SK-N-SH (cell line): ENCODE measurements around the gene G6PC1. TPM values are rescaled to one million over a fixed set of nuclear protein-coding genes. Genes with fewer than 3 reads are reported as not detected.

ENCODE experiments used
- CTCF ChIA-PET: fragments of 300-600, 350-600 bp; formaldehyde crosslinking; extraction: SDS; loops from one replicate; lab custom pipeline; 2021; lab: Yijun Ruan, JAX
- POLR2A ChIA-PET: fragments of 350-600 bp; sonication (Branson Sonifier 250); formaldehyde crosslinking; extraction: SDS; loops from one replicate; lab custom pipeline; 2020; ENCODE audit warnings: antibody characterized with exemption, inconsistent platforms; lab: Yijun Ruan, JAX
- DNase-seq: peaks from one replicate; pipeline ENCODE4 v3.0.0; 2012
- H2AFZ ChIP-seq: fragments of 200-600 bp; sonication (generic); 2 replicates; pipeline ENCODE4 v1.8.1; 2016; ENCODE audit warnings: antibody characterized with exemption, mild to moderate bottlenecking, low read depth
- H3F3A ChIP-seq: fragments of 200-600 bp; sonication (generic); replicated peaks from 2 replicates; pipeline ENCODE3; 2016; ENCODE audit warnings: antibody characterized with exemption, mild to moderate bottlenecking; ENCODE audit not compliant: insufficient read depth
- H3K27ac ChIP-seq, 2 experiments: fragments of 200-500 bp in 1 of 2; fragments of 200-600 bp in 1 of 2; sonication (Bioruptor generic) in 1 of 2; sonication (generic), shearing (Covaris generic) in 1 of 2; 2 replicates each; pipeline versions ENCODE4 v1.5.1 to v1.6.1; 2014 to 2016; ENCODE audit warnings: low read depth in 2 of 2, inconsistent platforms in 1 of 2, low read length in 1 of 2, mild to moderate bottlenecking in 1 of 2, mixed read lengths in 1 of 2
- H3K27me3 ChIP-seq: fragments of 200-600 bp; sonication (generic), shearing (Covaris generic); 2 replicates; pipeline ENCODE4 v1.6.1; 2016; ENCODE audit warnings: mixed run types; ENCODE audit not compliant: insufficient read depth
- H3K36me3 ChIP-seq, 2 experiments: fragments of 200-500 bp in 1 of 2; fragments of 200-600 bp in 1 of 2; sonication (Bioruptor generic) in 1 of 2; sonication (generic) in 1 of 2; replicated peaks in 1 of 2; 2 replicates each; pipeline versions ENCODE3 to v1.5.1; 2014 to 2016; ENCODE audit warnings: low read length in 1 of 2, mild to moderate bottlenecking in 1 of 2; ENCODE audit not compliant: insufficient read depth in 2 of 2, control insufficient read depth in 1 of 2
- H3K4me1 ChIP-seq, 2 experiments: fragments of 200-500 bp in 1 of 2; fragments of 200-600 bp in 1 of 2; sonication (Bioruptor generic) in 1 of 2; sonication (generic), shearing (Covaris generic) in 1 of 2; 2 replicates each; pipeline versions ENCODE4 v1.5.1 to v1.6.1; 2014 to 2016; ENCODE audit warnings: low read depth in 1 of 2, low read length in 1 of 2, mixed run types in 1 of 2; ENCODE audit not compliant: insufficient read depth in 2 of 2, control insufficient read depth in 1 of 2
- H3K4me2 ChIP-seq: fragments of 200-600 bp; sonication (generic), shearing (Covaris generic); 2 replicates; pipeline ENCODE4 v1.6.1; 2017; ENCODE audit warnings: mixed run types
- H3K4me3 ChIP-seq, 2 experiments: fragments of 200-500 bp in 1 of 2; fragments of 200-600 bp in 1 of 2; sonication (Bioruptor generic) in 1 of 2; sonication (generic), shearing (Covaris generic) in 1 of 2; 2 replicates each; pipeline versions ENCODE4 v1.5.1 to v1.8.1; 2014 to 2016; ENCODE audit warnings: low read depth in 2 of 2, inconsistent platforms in 1 of 2, low read length in 1 of 2, mild to moderate bottlenecking in 1 of 2, mixed read lengths in 1 of 2, moderate library complexity in 1 of 2
- H3K79me2 ChIP-seq: fragments of 200-600 bp; sonication (generic); 2 replicates; pipeline ENCODE4 v1.8.1; 2017; ENCODE audit warnings: mild to moderate bottlenecking; ENCODE audit not compliant: insufficient read depth
- H3K9ac ChIP-seq: fragments of 200-600 bp; sonication (generic); 2 replicates; pipeline ENCODE4 v1.6.1; 2017; ENCODE audit warnings: mixed run types
- H3K9me2 ChIP-seq: fragments of 200-600 bp; sonication (generic); 2 replicates; pipeline ENCODE4 v1.6.1; 2017; ENCODE audit warnings: mixed run types
- H3K9me3 ChIP-seq: fragments of 200-600 bp; sonication (generic); 2 replicates; pipeline ENCODE4 v1.6.1; 2017; ENCODE audit warnings: mixed run types, mild to moderate bottlenecking, moderate library complexity
- H4K20me1 ChIP-seq: fragments of 200-600 bp; sonication (generic); 2 replicates; pipeline ENCODE4 v1.6.1; 2017; ENCODE audit warnings: mild to moderate bottlenecking, mixed run types; ENCODE audit not compliant: insufficient read depth
- CHD2 ChIP-seq: fragments of 150-350 bp; IDR thresholded peaks from 2 replicates; pipeline ENCODE4 v1.6.1; 2018; ENCODE audit warnings: low read length; ENCODE audit not compliant: partially characterized antibody
- FOSL2 ChIP-seq: IDR thresholded peaks from 2 replicates; pipeline ENCODE4 v1.4.0; 2012; ENCODE audit warnings: low read depth, mild to moderate bottlenecking, moderate library complexity, borderline replicate concordance
- FOXJ3 ChIP-seq: sonication (generic); formaldehyde crosslinking; IDR thresholded peaks from 2 replicates; pipeline ENCODE4 v1.5.1; 2020; ENCODE audit warnings: mild to moderate bottlenecking, missing genetic modification reagents
- GATA2 ChIP-seq: sonication (generic); formaldehyde crosslinking; IDR thresholded peaks from 2 replicates; pipeline ENCODE4 v1.5.0; 2020; ENCODE audit warnings: mild to moderate bottlenecking, missing genetic modification reagents
- MEF2A ChIP-seq: IDR thresholded peaks from 2 replicates; pipeline ENCODE4 v1.4.0; 2012; ENCODE audit warnings: low read depth, borderline replicate concordance
- MXI1 ChIP-seq: IDR thresholded peaks from 2 replicates; pipeline ENCODE4 v1.6.1; 2012; ENCODE audit warnings: mild to moderate bottlenecking, low read depth, low read length, improper control_type of control experiment
- NRF1 ChIP-seq: IDR thresholded peaks from 2 replicates; pipeline ENCODE4 v1.6.1; 2012; ENCODE audit warnings: low read depth, mild to moderate bottlenecking, low read length
- POLR2AphosphoS5 ChIP-seq: IDR thresholded peaks from 2 replicates; pipeline ENCODE4 v1.6.1; 2012; ENCODE audit warnings: low read depth, low read length
- RCOR1 ChIP-seq: fragments of 150-350 bp; IDR thresholded peaks from 2 replicates; pipeline ENCODE4 v1.6.1; 2017; ENCODE audit warnings: antibody characterized with exemption, low read length
- REST ChIP-seq: IDR thresholded peaks from 2 replicates; pipeline ENCODE4 v1.6.1; 2012; ENCODE audit warnings: mild to moderate bottlenecking, low read depth, low read length, moderate library complexity
- RXRA ChIP-seq: IDR thresholded peaks from 2 replicates; pipeline ENCODE4 v1.4.0; 2012; ENCODE audit warnings: low read depth, mild to moderate bottlenecking, borderline replicate concordance
- SIN3A ChIP-seq: IDR thresholded peaks from 2 replicates; pipeline ENCODE4 v1.6.1; 2012; ENCODE audit warnings: low read depth, mild to moderate bottlenecking, low read length, moderate library complexity, borderline replicate concordance
- SMC3 ChIP-seq: IDR thresholded peaks from 2 replicates; pipeline ENCODE4 v1.6.1; 2012; ENCODE audit warnings: low read depth, low read length, improper control_type of control experiment
- TCF12 ChIP-seq: IDR thresholded peaks from 2 replicates; pipeline ENCODE4 v1.4.0; 2012
- YY1 ChIP-seq: IDR thresholded peaks from 2 replicates; pipeline ENCODE4 v1.4.0; 2012; ENCODE audit warnings: low read depth, mild to moderate bottlenecking
- ZBTB33 ChIP-seq: IDR thresholded peaks from 2 replicates; pipeline ENCODE4 v1.4.0; 2012; ENCODE audit warnings: low read depth, borderline replicate concordance
- WGBS: methylation state at CpG from one replicate; pipeline ENCODE4 v1.1.6; 2017; ENCODE audit warnings: low lambda C conversion rate; 5-methylcytosine and 5-hydroxymethylcytosine counted together
- polyA plus RNA-seq, 3 experiments: library from polyadenylated mRNA; depleted of rRNA; stranded (reverse); fragments of >200 nt; gene quantifications; 2 replicates each; pipeline ENCODE4 v1.2.3, GENCODE V29; 2012
- TF ChIP-seq, protein P1 (sequence below): IDR thresholded peaks from 2 replicates; pipeline ENCODE4 v1.4.0; 2012; ENCODE audit warnings: low read depth, borderline replicate concordance
- TF ChIP-seq, protein P2 (sequence below): IDR thresholded peaks from 2 replicates; pipeline ENCODE4 v1.4.0; 2012; ENCODE audit warnings: low read depth

The G6PC1 gene
- polyA plus RNA-seq, 1 of the 3 experiments (the other 2 are of a cell fraction), result not detected

DNA sequence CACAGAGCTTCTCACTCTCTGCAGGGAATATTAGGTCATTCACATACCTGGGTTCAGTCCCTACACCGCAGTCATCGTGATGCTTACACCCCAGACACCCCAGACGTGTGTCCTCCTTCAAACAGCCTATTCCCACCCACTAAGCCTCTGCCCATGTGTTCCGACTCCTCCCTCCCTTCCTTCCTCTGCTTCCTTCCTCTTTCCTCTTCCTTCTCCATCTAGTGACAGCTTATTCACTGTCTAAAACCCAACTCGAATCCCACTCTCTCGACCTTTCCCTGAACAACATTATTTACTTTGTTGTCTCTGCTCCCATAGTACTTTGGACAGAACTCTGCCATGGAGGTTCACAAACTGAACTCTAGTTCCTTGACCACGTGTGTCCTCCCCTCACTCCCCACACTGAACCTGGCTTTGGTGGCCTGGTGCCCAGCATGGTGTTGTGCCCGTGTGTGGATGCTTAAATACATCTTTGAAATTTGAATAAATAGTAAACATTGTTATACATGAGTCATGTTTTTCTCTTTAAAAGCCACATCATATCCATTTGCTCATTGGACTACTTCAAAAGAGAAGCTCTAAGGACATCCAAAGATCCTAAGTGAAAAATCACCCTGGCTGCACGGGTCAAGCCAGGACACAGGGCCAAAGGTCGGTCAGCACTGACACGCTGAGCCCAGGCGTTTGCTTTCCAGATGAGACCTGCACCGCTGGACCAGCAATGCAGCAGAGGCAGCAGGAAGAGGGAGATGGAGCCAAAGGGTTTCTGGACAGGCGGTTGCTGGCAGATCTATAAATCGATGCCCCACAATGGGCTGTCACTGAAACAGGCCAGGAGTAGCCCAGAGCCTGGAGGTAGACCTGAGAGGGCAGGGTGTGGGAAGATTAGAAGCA is 14.1 kb upstream of the G6PC1 start:
- Histone ChIP-seq H3K27me3 (no peaks in the 10 kb centered on the region; the same call in 1 of the 2 replicates), H3K9ac (no peak overlapping the region), H3K9me2 (no peaks in the 10 kb centered on the region), H2AFZ (no peak overlapping the region), H3K36me3 (no peaks in the 10 kb centered on the region), H3K4me3 (no peak overlapping the region), H3K4me2 (no peak overlapping the region), H3K79me2 (no peaks in the 10 kb centered on the region), H4K20me1 (no peaks in the 10 kb centered on the region), H3K4me1 (no peaks in the 10 kb centered on the region), H3K27ac (no peak overlapping the region), H3F3A (no peaks in the 10 kb centered on the region), H3K9me3 (no peaks in the 10 kb centered on the region)
- WGBS, result 61% methylated on average over 15 of the region's 15 CpGs
- DNase-seq, result no peak
- ChIA-PET CTCF (no interaction called here), POLR2A (no interaction called here)
- TF ChIP-seq TCF12 (no peak), CHD2 (no peak)

GRCh38 chr17:42889809-42890208 is 10.8 kb upstream of the G6PC1 start:
- TF ChIP-seq, protein P1, sequence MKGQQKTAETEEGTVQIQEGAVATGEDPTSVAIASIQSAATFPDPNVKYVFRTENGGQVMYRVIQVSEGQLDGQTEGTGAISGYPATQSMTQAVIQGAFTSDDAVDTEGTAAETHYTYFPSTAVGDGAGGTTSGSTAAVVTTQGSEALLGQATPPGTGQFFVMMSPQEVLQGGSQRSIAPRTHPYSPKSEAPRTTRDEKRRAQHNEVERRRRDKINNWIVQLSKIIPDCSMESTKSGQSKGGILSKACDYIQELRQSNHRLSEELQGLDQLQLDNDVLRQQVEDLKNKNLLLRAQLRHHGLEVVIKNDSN, result no peak
- TF ChIP-seq TCF12, result no peak
- no peak for TF ChIP-seq NRF1
- no peak for TF ChIP-seq MXI1
- TF ChIP-seq ZBTB33, result no peak
- TF ChIP-seq YY1, result no peak
- no peak for TF ChIP-seq SMC3
- no peak for TF ChIP-seq MEF2A
- TF ChIP-seq REST, result no peak
- TF ChIP-seq POLR2AphosphoS5, result no peak
- no peak for TF ChIP-seq RCOR1
- no peak for TF ChIP-seq FOXJ3
- no peak for TF ChIP-seq SIN3A
- no peak for TF ChIP-seq GATA2 (CRISPR knock-in tag)
- no peak for TF ChIP-seq RXRA
- no peak for TF ChIP-seq FOSL2
- TF ChIP-seq, protein P2, sequence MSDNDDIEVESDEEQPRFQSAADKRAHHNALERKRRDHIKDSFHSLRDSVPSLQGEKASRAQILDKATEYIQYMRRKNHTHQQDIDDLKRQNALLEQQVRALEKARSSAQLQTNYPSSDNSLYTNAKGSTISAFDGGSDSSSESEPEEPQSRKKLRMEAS, result no peak
- H3K4me3 ChIP-seq, result no peak overlapping the region
- ChIA-PET POLR2A (no interaction called here), CTCF (interaction anchor here (1.1 to 1.3 kb wide), 2 partner anchors 9 to 46 kb away, joined by 3 read pairs; no protein-coding TSS in a partner anchor)
- no peaks in the 10 kb centered on the region for H3K9me2 ChIP-seq
- no peaks in the 10 kb centered on the region for H3K36me3 ChIP-seq
- no peaks in the 10 kb centered on the region for H3K9me3 ChIP-seq
- 72% methylated on average over 7 of the region's 7 CpGs for WGBS
- no peaks in the 10 kb centered on the region; the same call in 1 of the 2 replicates for H3K27me3 ChIP-seq
- no peaks in the 10 kb centered on the region for H3K79me2 ChIP-seq
- no peak overlapping the region for H3K4me2 ChIP-seq
- no peak overlapping the region for H3K9ac ChIP-seq
- no peak overlapping the region for H2AFZ ChIP-seq
- H3K27ac ChIP-seq, result no peak overlapping the region
- no peak for DNase-seq
- H3F3A ChIP-seq, result no peaks in the 10 kb centered on the region
- H3K4me1 ChIP-seq, result no peaks in the 10 kb centered on the region
- no peaks in the 10 kb centered on the region for H4K20me1 ChIP-seq
